ENCODE results near the gene GLRX3.

- TF ChIP-seq EZH2phosphoT487 (IDR thresholded peaks at IDR 0.05; ENCODE audit: insufficient read depth, low read depth) (no peak), EZH2 (IDR thresholded peaks at IDR 0.05; ENCODE audit: insufficient read depth, poor library complexity, severe bottlenecking) (no peak)
Measured at GRCh38 chr10:130185591-130185990, 49.4 kb downstream of the GLRX3 start.

Data from GM23248 (cell line).